ENCODE results near the gene IGLL5. TPM values are rescaled to one million over a fixed set of nuclear protein-coding genes. Genes with fewer than 3 reads are reported as not detected.

The IGLL5 gene
- total RNA-seq, 1 donor from 2014 or later: not detected

- H3K27me3 Mint-ChIP-seq (ENCODE audit: low read depth): peaks cover 37% of the 10 kb centered on the region
- no peak overlapping the region for H3K4me3 Mint-ChIP-seq
These were observed 38.3 kb downstream of the IGLL5 start for GRCh38 chr22:22925805-22926369.

GRCh38 chr22:22926370-22927195 is 39.0 kb downstream of the IGLL5 start:
- H3K27me3 Mint-ChIP-seq (ENCODE audit: low read depth): peaks cover 38% of the 10 kb centered on the region
- no peaks in the 10 kb centered on the region for H3K36me3 Mint-ChIP-seq
- TF ChIP-seq CTCF (IDR thresholded peaks at IDR 0.05; ENCODE audit: unreplicated experiment): no peak
- no peaks in the 10 kb centered on the region for H3K9me3 Mint-ChIP-seq
- no peak for DNase-seq (ENCODE audit: low spot score in 2 of 2, unreplicated experiment in 2 of 2)
- no peak overlapping the region for H3K4me3 Mint-ChIP-seq
- no peak overlapping the region for H3K27ac Mint-ChIP-seq
- peaks cover 14% of the 10 kb centered on the region for H3K4me1 Mint-ChIP-seq

More at GRCh38 chr22:22925805-22926369, 38.3 kb downstream of the IGLL5 start:
- no peak for TF ChIP-seq CTCF (IDR thresholded peaks at IDR 0.05; ENCODE audit: unreplicated experiment)
- H3K27ac Mint-ChIP-seq: no peak overlapping the region
- no peak for DNase-seq (ENCODE audit: low spot score in 2 of 2, unreplicated experiment in 2 of 2)
- no peaks in the 10 kb centered on the region for H3K36me3 Mint-ChIP-seq
- H3K4me1 Mint-ChIP-seq: peaks cover 14% of the 10 kb centered on the region
- no peaks in the 10 kb centered on the region for H3K9me3 Mint-ChIP-seq

GRCh38 chr22:22927196-22927887 is 39.7 kb downstream of the IGLL5 start:
- no peak for TF ChIP-seq CTCF (IDR thresholded peaks at IDR 0.05; ENCODE audit: unreplicated experiment)
- no peak overlapping the region for H3K4me3 Mint-ChIP-seq
- H3K9me3 Mint-ChIP-seq: no peaks in the 10 kb centered on the region
- no peaks in the 10 kb centered on the region for H3K36me3 Mint-ChIP-seq
- DNase-seq (ENCODE audit: low spot score in 2 of 2, unreplicated experiment in 2 of 2): no peak
- no peak overlapping the region for H3K27ac Mint-ChIP-seq
- peaks cover 14% of the 10 kb centered on the region for H3K4me1 Mint-ChIP-seq
- H3K27me3 Mint-ChIP-seq (ENCODE audit: low read depth): peaks cover 33% of the 10 kb centered on the region

GRCh38 chr22:22927888-22928665 is 40.5 kb downstream of the IGLL5 start:
- Mint-ChIP-seq H3K36me3 (no peaks in the 10 kb centered on the region), H3K9me3 (no peaks in the 10 kb centered on the region), H3K4me3 (no peak overlapping the region), H3K27ac (no peak overlapping the region), H3K4me1 (peaks cover 14% of the 10 kb centered on the region), H3K27me3 (ENCODE audit: low read depth) (peaks cover 29% of the 10 kb centered on the region)
- TF ChIP-seq CTCF (IDR thresholded peaks at IDR 0.05; ENCODE audit: unreplicated experiment): no peak
- no peak for DNase-seq (ENCODE audit: low spot score in 2 of 2, unreplicated experiment in 2 of 2)

GRCh38 chr22:22928666-22929380 is 41.2 kb downstream of the IGLL5 start:
- peaks cover 14% of the 10 kb centered on the region for H3K4me1 Mint-ChIP-seq
- TF ChIP-seq CTCF (IDR thresholded peaks at IDR 0.05; ENCODE audit: unreplicated experiment): no peak
- peaks cover 26% of the 10 kb centered on the region for H3K27me3 Mint-ChIP-seq (ENCODE audit: low read depth)
- no peaks in the 10 kb centered on the region for H3K9me3 Mint-ChIP-seq
- no peak overlapping the region for H3K4me3 Mint-ChIP-seq
- no peak for DNase-seq (ENCODE audit: low spot score in 2 of 2, unreplicated experiment in 2 of 2)
- H3K36me3 Mint-ChIP-seq: no peaks in the 10 kb centered on the region
- H3K27ac Mint-ChIP-seq: peak overlapping the region; percentile 43

Data from mesothelial cell of epicardium (in vitro differentiated cells).